ENCODE data around the gene TRAF7. TPM values are rescaled to one million over a fixed set of nuclear protein-coding genes. Genes with fewer than 3 reads are reported as not detected.

TRAF7 gene
- total and polyA plus RNA-seq, 2 of the 13 experiments (the other 11 are each of a cell fraction or from before 2014, with no cell fraction given), result 47.9 to 65.6 TPM

GRCh38 chr16:2205104-2205966 is 49.8 kb downstream of the TRAF7 start, which contains the start of gene MLST8 (continued):
- TF ChIP-seq ZNF20 (CRISPR knock-in tag; IDR thresholded peaks at IDR 0.05) (0 out of 2 replicates have a peak, but pooled peaks have one; percentile 81), RNF219 (CRISPR knock-in tag; IDR thresholded peaks at IDR 0.05) (no peak), HCFC1 (IDR thresholded peaks at IDR 0.05; ENCODE audit: low read depth, low read length) (peak; percentile 61; the same call in 1 of the 2 replicates), ZNF639 (CRISPR knock-in tag; conservative IDR thresholded peaks at IDR 0.05) (peak; percentile 73; the same call in 1 of the 2 replicates), HIC2 (CRISPR knock-in tag; IDR thresholded peaks at IDR 0.05; ENCODE audit: low read depth) (no peak), ZNF747 (CRISPR knock-in tag; IDR thresholded peaks at IDR 0.05; ENCODE audit: borderline replicate concordance) (peak; percentile 64; the same call in 1 of the 2 replicates), THAP7 (CRISPR knock-in tag; IDR thresholded peaks at IDR 0.05) (peak; percentile 60; the same call in 1 of the 2 replicates), EHMT2 (IDR thresholded peaks at IDR 0.05; ENCODE audit: borderline replicate concordance, low read depth, low read length) (no peak), HNRNPK (IDR thresholded peaks at IDR 0.05; ENCODE audit: low read depth, low read length, poor library complexity, severe bottlenecking) (peak; percentile 44), ZKSCAN5 (CRISPR knock-in tag; IDR thresholded peaks at IDR 0.05) (0 out of 2 replicates have a peak, but pooled peaks have one; percentile 24), ZNF3 (CRISPR knock-in tag; IDR thresholded peaks at IDR 0.05) (no peak), AFF4 (CRISPR knock-in tag; IDR thresholded peaks at IDR 0.05) (no peak), ZNF501 (CRISPR knock-in tag; IDR thresholded peaks at IDR 0.05) (peak; percentile 68), ZBTB7B (CRISPR knock-in tag; IDR thresholded peaks at IDR 0.05) (peak; percentile 1), ZSCAN29 (CRISPR knock-in tag; conservative IDR thresholded peaks at IDR 0.05) (no peak), KDM2A (CRISPR knock-in tag; IDR thresholded peaks at IDR 0.05; ENCODE audit: borderline replicate concordance, low read depth) (peak; percentile 90), ZNF10 (CRISPR knock-in tag; IDR thresholded peaks at IDR 0.05; ENCODE audit: borderline replicate concordance, low read depth) (no peak), ELF4 (CRISPR knock-in tag; IDR thresholded peaks at IDR 0.05; ENCODE audit: borderline replicate concordance) (no peak)
